ENCODE data around the gene SLC30A4. TPM values are rescaled to one million over a fixed set of nuclear protein-coding genes. Genes with fewer than 3 reads are reported as not detected.

Gene SLC30A4
- total RNA-seq, 1 donor from 2014 or later = 2.8 TPM

GRCh38 chr15:45435124-45435903 is 87.2 kb downstream of the SLC30A4 start:
- no peaks in the 10 kb centered on the region for H3K9me3 ChIP-seq (replicated peaks)
- peaks cover 3% of the 10 kb centered on the region for H3K27me3 ChIP-seq (ENCODE audit: low read depth)
- no peak for TF ChIP-seq CTCF (IDR thresholded peaks at IDR 0.05; ENCODE audit: borderline replicate concordance)
- no peaks in the 10 kb centered on the region for H3K36me3 ChIP-seq
- no peak overlapping the region for H3K4me3 ChIP-seq
- intact Hi-C loops (cut with micrococcal nuclease) = no loop called here
- DNase-seq = no peak
- H3K27ac ChIP-seq (replicated peaks) = no peak overlapping the region
- peaks cover 4% of the 10 kb centered on the region for H3K4me1 ChIP-seq

- DNase-seq = no peak
- intact Hi-C loops (cut with micrococcal nuclease) = no loop called here
- Histone ChIP-seq H3K27ac (replicated peaks) (no peak overlapping the region), H3K9me3 (replicated peaks) (no peaks in the 10 kb centered on the region), H3K27me3 (ENCODE audit: low read depth) (peaks cover 9% of the 10 kb centered on the region), H3K36me3 (no peaks in the 10 kb centered on the region), H3K4me3 (no peak overlapping the region), H3K4me1 (peaks cover 7% of the 10 kb centered on the region)
- no peak for TF ChIP-seq CTCF (IDR thresholded peaks at IDR 0.05; ENCODE audit: borderline replicate concordance)
These were observed 88.4 kb downstream of the SLC30A4 start for GRCh38 chr15:45434078-45434567.

- no peaks in the 10 kb centered on the region for H3K9me3 ChIP-seq (replicated peaks)
- H3K36me3 ChIP-seq = no peaks in the 10 kb centered on the region
- H3K27ac ChIP-seq (replicated peaks) = no peak overlapping the region
- H3K27me3 ChIP-seq (ENCODE audit: low read depth) = peaks cover 9% of the 10 kb centered on the region
- H3K4me3 ChIP-seq = no peak overlapping the region
- intact Hi-C loops (cut with micrococcal nuclease) = loop anchor here (2.0 kb wide), 1 partner anchor 25 kb away; no protein-coding TSS in a partner anchor
- no peak for TF ChIP-seq CTCF (IDR thresholded peaks at IDR 0.05; ENCODE audit: borderline replicate concordance)
- no peak for DNase-seq
- peaks cover 7% of the 10 kb centered on the region for H3K4me1 ChIP-seq
These were observed 91.0 kb downstream of the SLC30A4 start for GRCh38 chr15:45431511-45431910.

GRCh38 chr15:45429941-45430792 is 92.4 kb downstream of the SLC30A4 start:
- no peaks in the 10 kb centered on the region for H3K9me3 ChIP-seq (replicated peaks)
- H3K27ac ChIP-seq (replicated peaks) = no peak overlapping the region
- H3K4me3 ChIP-seq = peak overlapping the region; percentile 58
- intact Hi-C loops (cut with micrococcal nuclease) = loop anchor here (2.0 kb wide), 1 partner anchor 27 kb away; no protein-coding TSS in a partner anchor
- H3K27me3 ChIP-seq (ENCODE audit: low read depth) = peaks cover 9% of the 10 kb centered on the region
- peaks cover 7% of the 10 kb centered on the region for H3K4me1 ChIP-seq
- peak; percentile 96 for TF ChIP-seq CTCF (IDR thresholded peaks at IDR 0.05; ENCODE audit: borderline replicate concordance)
- peak; percentile 57 for DNase-seq
- H3K36me3 ChIP-seq = no peaks in the 10 kb centered on the region

Other genes with a start within 250 kb of the SLC30A4 start
- gene GATM, start 144.2 kb downstream of the SLC30A4 start, total RNA-seq = 9.3 TPM
- 24.3 TPM for gene BLOC1S6, start 64.6 kb upstream of the SLC30A4 start, total RNA-seq
- 16.5 TPM for gene SQOR, start 112.3 kb upstream of the SLC30A4 start, total RNA-seq

Data from left ventricle myocardium inferior (tissue), 1 donor.